NT2/D1 (cell line): ENCODE data around the gene PLCXD1.

ENCODE experiments used
- SUZ12 ChIP-seq: IDR thresholded peaks from 2 replicates; pipeline ENCODE4 v1.6.1; 2011; ENCODE audit not compliant: insufficient read length, insufficient read depth; ENCODE audit errors: extremely low read depth
- YY1 ChIP-seq: IDR thresholded peaks from 2 replicates; pipeline ENCODE4 v1.6.1; 2011; ENCODE audit not compliant: insufficient read length, insufficient read depth
- ZNF274 ChIP-seq: IDR thresholded peaks from 2 replicates; pipeline ENCODE4 v1.6.1; 2011; ENCODE audit warnings: mild to moderate bottlenecking, low read depth, low read length

DNA sequence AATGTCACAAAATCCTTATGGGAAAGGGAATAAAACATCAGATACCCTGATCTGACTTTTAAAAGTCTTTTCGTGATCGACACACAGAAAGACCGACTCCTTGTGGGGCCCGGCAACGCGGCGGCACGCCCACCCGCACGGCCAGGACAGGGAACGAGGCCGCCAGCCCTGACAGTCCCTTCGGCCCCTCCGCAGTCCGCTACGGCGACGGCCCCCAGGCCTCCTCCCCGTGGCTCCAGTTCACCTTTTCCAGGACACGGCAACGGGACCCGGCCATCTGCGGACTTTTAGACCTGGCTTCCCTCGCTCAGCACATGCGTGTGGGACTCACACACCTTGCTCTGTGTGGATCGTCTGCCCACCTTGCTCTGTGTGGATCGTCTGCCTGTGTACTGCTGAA, 71.0 kb downstream of the PLCXD1 start:
- TF ChIP-seq ZNF274: no peak
- no peak for TF ChIP-seq YY1
- no peak for TF ChIP-seq SUZ12
